Right atrium auricular region (tissue), 2 donors: Measurements from ENCODE around the gene HYDIN. TPM values are rescaled to one million over a fixed set of nuclear protein-coding genes. Genes with fewer than 3 reads are reported as not detected.
A peak's percentile ranks its signal among the peaks of the same experiment; 100 is the strongest.

Experiments
- DNase-seq: peaks from one replicate; pipeline ENCODE4 v3.0.0-alpha.2; 2019; ENCODE audit warnings: low spot score
- H3K27ac ChIP-seq, 2 donors: fragments of 200-600 bp; sonication (generic); 1 replicate in 1 of 2; 2 replicates in 1 of 2; pipeline ENCODE4 v1.5.1; 2016 to 2019
- H3K27me3 ChIP-seq, 2 donors: fragments of 200-600 bp; sonication (generic); one replicate each; pipeline versions ENCODE4 v1.5.1 to v1.6.0; 2017 to 2019
- H3K36me3 ChIP-seq: fragments of 200-600 bp; sonication (generic); one replicate; pipeline ENCODE4 v1.5.1; 2016
- H3K4me1 ChIP-seq, 2 donors: fragments of 200-600 bp; sonication (generic); one replicate each; pipeline versions ENCODE4 v1.5.1 to v1.6.0; 2017 to 2019
- H3K4me3 ChIP-seq, 2 donors: fragments of 200-600 bp; sonication (generic); 1 replicate in 1 of 2; 2 replicates in 1 of 2; pipeline ENCODE4 v1.5.1; 2017 to 2019; ENCODE audit warnings: mild to moderate bottlenecking in 1 of 2, moderate library complexity in 1 of 2
- H3K9me3 ChIP-seq, 2 donors: fragments of 200-600 bp; sonication (generic); one replicate each; pipeline ENCODE4 v1.5.1; 2019
- total RNA-seq, 2 donors: library from RNA; depleted of rRNA; stranded (reverse); fragments of >200 nt; gene quantifications; one replicate each; pipeline ENCODE4 v1.1.0, GENCODE V29; 2016
- TF ChIP-seq, protein P1 (sequence below), 2 donors: fragments of 200-600 bp; sonication (generic); IDR thresholded peaks; one replicate each; pipeline ENCODE4 v1.5.1; 2019; ENCODE audit warnings: antibody characterized with exemption in 2 of 2

Gene HYDIN
- total RNA-seq, 2 donors from 2014 or later: 1.2 to 3.8 TPM

DNA sequence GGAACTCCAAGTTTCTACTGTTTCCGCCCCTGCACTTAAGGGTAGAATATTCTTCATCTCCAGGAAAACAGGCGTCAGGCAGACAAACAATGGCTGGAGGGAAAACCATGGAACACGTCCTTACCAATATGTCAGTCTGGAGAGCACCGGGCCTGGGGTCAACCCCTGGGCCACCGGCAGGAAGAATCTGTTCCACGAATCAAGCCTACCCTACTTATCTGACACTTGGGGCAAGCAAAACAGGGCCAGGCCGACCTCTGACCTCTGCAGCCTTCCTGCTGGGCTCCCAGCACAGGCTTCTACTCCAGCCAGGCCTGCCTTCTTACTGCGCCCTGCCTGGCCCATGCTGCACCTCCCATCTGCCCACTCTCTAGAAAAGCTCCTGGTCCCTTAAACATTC is 439.7 kb downstream of the HYDIN start:
- no peak for DNase-seq
- TF ChIP-seq, protein P1, sequence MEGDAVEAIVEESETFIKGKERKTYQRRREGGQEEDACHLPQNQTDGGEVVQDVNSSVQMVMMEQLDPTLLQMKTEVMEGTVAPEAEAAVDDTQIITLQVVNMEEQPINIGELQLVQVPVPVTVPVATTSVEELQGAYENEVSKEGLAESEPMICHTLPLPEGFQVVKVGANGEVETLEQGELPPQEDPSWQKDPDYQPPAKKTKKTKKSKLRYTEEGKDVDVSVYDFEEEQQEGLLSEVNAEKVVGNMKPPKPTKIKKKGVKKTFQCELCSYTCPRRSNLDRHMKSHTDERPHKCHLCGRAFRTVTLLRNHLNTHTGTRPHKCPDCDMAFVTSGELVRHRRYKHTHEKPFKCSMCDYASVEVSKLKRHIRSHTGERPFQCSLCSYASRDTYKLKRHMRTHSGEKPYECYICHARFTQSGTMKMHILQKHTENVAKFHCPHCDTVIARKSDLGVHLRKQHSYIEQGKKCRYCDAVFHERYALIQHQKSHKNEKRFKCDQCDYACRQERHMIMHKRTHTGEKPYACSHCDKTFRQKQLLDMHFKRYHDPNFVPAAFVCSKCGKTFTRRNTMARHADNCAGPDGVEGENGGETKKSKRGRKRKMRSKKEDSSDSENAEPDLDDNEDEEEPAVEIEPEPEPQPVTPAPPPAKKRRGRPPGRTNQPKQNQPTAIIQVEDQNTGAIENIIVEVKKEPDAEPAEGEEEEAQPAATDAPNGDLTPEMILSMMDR (IDR thresholded peaks at IDR 0.05): no peak
- no peak overlapping the region for H3K27ac ChIP-seq
- H3K9me3 ChIP-seq: no peaks in the 10 kb centered on the region
- no peaks in the 10 kb centered on the region for H3K4me1 ChIP-seq
- peaks cover 6% of the 10 kb centered on the region for H3K36me3 ChIP-seq
- no peaks in the 10 kb centered on the region for H3K27me3 ChIP-seq
- H3K4me3 ChIP-seq: no peak overlapping the region

DNA sequence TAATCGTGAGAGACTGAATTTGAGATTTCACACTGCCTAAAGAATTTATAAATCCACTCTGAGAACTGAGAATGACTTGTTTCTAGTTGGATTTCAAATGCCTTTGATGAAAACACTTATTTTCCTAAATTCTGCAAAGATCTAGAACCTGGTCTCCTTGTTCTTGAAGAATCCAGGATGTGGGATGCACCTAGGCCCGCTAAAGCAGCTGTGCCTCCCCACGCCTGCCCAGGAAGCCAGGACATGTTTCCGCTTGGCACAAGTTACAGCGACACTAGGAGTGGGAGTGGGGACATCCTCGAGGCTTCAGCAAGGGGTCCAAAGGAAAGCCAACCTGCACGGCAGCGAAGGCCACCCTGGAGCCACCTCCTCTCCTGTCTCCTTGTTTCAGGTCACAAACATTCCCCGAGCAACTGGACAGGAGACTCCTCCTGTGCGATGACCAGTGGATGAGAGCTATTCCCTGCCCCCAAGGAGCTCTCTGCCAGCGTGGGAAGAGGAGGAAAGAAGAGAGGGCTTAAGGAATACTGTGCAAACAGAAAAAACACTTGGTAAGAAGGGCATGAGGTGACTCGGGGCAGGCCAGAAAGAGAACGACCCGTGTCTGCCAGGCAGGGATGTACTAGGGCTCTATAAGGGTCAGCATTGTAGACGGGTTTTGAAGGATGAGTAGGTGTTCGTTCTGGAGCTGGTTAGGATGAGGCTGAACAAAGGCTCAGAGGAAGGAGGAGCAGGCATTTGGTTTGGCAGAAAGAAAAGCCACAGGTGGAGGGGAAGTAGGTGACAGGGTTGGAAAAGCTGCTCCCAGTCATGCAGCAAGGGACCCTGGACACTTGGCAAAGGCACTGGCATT is 440.7 kb downstream of the HYDIN start:
- TF ChIP-seq, protein P1 (IDR thresholded peaks at IDR 0.05): no peak

DNA sequence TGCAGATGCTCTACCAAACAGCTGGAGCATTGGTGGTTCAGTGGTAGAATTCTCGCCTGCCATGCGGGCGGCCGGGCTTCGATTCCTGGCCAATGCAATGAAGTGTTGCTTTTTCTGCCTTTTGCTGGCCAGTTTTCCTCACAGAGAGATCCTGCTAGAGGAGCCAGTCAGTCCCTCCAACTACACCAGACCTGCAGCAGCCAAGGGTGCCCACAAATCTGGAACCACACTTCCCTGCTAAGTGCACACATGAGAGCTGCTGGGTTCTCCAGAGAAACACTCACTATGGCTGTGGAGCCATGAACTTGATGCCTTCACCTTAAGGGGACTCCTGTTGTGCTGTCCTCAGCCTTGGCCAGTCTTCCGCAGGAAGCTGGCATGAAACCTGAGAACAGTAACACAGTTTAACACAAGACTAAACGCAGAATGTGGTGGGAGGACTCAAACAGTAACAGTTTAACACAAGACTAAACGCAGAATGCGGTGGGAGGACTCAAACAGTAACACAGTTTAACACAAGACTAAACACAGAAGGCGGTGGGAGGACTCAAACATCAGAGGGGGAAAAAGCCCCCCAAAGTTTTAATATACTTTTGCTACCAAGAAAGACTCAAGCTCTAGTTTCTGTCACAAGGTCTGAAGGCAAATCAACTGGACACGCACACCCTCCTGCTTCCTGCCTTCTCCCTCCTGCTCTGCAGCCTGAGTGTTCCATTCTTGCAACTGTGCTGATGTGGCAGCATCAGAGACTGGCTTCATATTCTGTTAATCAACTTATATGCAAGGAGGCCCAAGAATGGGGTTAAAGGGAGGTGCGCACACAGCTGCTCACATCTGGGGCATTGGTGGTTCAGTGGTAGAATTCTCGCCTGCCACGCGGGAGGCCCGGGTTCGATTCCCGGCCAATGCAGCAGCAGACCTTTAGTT is 441.6 kb downstream of the HYDIN start:
- DNase-seq: peak; percentile 84
- Histone ChIP-seq H3K36me3 (peaks cover 19% of the 10 kb centered on the region), H3K4me3 (no peak overlapping the region), H3K27ac (no peak overlapping the region), H3K4me1 (no peaks in the 10 kb centered on the region), H3K9me3 (no peaks in the 10 kb centered on the region), H3K27me3 (no peaks in the 10 kb centered on the region)
- TF ChIP-seq, protein P1 (IDR thresholded peaks at IDR 0.05): no peak

More for the DNA sequence above, 440.7 kb downstream of the HYDIN start:
- Histone ChIP-seq H3K4me1 (no peaks in the 10 kb centered on the region), H3K36me3 (peaks cover 10% of the 10 kb centered on the region), H3K27me3 (no peaks in the 10 kb centered on the region), H3K4me3 (no peak overlapping the region), H3K9me3 (no peaks in the 10 kb centered on the region), H3K27ac (no peak overlapping the region)
- no peak for DNase-seq

DNA sequence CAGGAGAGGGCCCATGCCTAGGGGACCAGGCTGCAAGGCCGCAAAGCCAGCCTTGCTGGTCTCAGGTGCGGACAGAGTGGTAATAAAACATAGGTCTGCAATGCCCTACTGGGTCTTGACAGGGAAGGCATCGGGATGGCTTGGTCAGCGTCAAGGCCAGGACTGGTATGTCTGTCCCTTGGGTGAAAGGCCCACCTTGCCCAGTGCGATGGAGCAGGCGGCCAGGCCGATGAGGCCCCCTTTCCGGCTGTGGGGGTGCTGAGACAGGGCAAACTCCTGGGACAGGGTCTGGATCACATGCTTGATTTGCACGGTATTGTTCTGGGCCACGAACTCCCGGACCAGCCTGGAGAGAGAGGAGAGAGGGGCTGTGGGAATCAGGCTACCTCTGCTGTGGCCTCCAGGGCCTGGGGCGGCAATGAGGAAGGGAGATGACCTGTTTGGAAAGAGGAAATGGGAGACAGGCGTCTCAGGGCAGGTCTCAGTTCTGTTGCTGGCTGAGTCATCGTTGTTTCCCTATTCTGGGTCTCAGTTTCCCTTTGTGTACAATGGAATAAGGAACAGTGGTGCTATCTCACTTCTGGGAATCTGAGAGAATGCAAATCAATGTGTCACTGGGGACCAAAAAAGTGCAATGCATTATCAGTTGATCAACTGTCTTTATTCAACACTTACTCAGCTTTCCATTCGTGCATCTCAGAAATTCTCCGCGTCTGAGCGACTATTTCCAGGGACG is 444.3 kb downstream of the HYDIN start:
- H3K9me3 ChIP-seq: no peaks in the 10 kb centered on the region
- H3K27me3 ChIP-seq: no peaks in the 10 kb centered on the region
- no peak for DNase-seq
- H3K4me3 ChIP-seq: no peak overlapping the region
- peaks cover 47% of the 10 kb centered on the region for H3K36me3 ChIP-seq
- TF ChIP-seq, protein P1 (IDR thresholded peaks at IDR 0.05): no peak
- H3K27ac ChIP-seq: no peak overlapping the region
- H3K4me1 ChIP-seq: no peaks in the 10 kb centered on the region

DNA sequence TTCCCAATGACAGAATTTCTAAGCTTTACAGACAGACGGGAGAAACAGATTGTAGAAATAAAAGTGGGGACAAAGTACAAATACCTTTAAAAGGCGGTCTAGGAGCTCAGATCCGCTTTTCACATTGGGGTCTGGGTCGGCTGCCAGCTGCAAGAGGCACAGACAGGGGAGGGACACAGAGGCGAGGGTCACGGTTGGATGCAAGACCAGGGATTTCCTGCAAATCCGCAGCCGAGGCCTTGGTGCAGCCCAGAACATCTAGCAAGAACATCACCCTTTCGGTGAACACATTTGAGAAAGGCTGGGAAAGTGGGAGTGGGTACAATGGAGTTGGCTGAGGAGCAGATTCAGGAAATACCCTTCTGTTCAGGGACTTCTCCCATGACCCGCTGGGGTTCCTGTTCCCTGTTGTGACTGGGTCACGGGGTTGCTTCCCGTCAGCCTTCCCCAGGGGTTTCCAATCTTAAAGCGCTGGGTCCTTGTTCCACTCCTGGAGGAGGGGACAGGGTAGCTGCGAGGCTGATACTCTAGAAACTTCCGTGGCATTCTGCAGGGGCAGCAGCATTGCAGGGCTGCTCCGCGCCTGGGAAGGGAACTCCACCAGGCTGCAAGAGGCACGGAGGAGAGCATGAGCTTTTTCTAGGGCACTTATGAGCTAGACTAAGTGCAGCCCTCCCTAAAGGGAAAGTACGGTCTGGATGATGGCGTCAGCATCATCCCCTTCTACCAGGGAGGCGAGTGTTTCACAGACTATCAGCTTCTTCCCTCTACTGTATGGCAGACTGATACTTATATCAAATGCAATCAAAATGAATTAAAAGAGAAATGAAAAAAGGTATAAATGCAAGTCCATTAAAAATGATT is 445.6 kb downstream of the HYDIN start:
- no peak overlapping the region for H3K27ac ChIP-seq
- no peak for DNase-seq
- no peaks in the 10 kb centered on the region for H3K27me3 ChIP-seq
- no peaks in the 10 kb centered on the region for H3K4me1 ChIP-seq
- H3K9me3 ChIP-seq: no peaks in the 10 kb centered on the region
- TF ChIP-seq, protein P1 (IDR thresholded peaks at IDR 0.05): no peak
- H3K36me3 ChIP-seq: peaks cover 59% of the 10 kb centered on the region
- H3K4me3 ChIP-seq: no peak overlapping the region
